K562 (cell line): ENCODE data around the gene B3GALT4. TPM values are rescaled to one million over a fixed set of nuclear protein-coding genes. Genes with fewer than 3 reads are reported as not detected.
A peak's percentile ranks its signal among the peaks of the same experiment; 100 is the strongest.

ENCODE experiments used
- CBFB ChIP-seq: sonication (generic); formaldehyde crosslinking; IDR thresholded peaks from 2 replicates; pipeline ENCODE4 v1.4.0; 2020; ENCODE audit warnings: mild to moderate bottlenecking, missing genetic modification reagents
- E2F8 ChIP-seq: fragments of 450-650 bp; IDR thresholded peaks from 2 replicates; pipeline ENCODE4 v1.7.1; 2018; ENCODE audit warnings: mild to moderate bottlenecking, low read depth; ENCODE audit not compliant: partially characterized antibody
- EHMT2 ChIP-seq: fragments of 450-650 bp; IDR thresholded peaks from 2 replicates; pipeline ENCODE4 v1.6.1; 2018; ENCODE audit warnings: antibody characterized with exemption
- EP300 ChIP-seq: IDR thresholded peaks from 2 replicates; pipeline ENCODE4 v1.6.1; 2012; ENCODE audit warnings: low read length, improper control_type of control experiment
- HOMEZ ChIP-seq: fragments of 250-450 bp; sonication (Bioruptor Pico); IDR thresholded peaks from 2 replicates; pipeline ENCODE4 v1.4.0; 2020; ENCODE audit warnings: mild to moderate bottlenecking, moderate library complexity
- RNF2 ChIP-seq: sonication (generic); IDR thresholded peaks from 2 replicates; pipeline ENCODE4 v1.6.1; 2016
- SIX5 ChIP-seq, 2 experiments: IDR thresholded peaks; 2 replicates each; pipeline ENCODE4 v1.6.1; 2011; ENCODE audit warnings: low read length in 2 of 2, borderline replicate concordance in 1 of 2, low read depth in 1 of 2, mild to moderate bottlenecking in 1 of 2, moderate library complexity in 1 of 2; ENCODE audit not compliant: insufficient read depth in 1 of 2
- SNIP1 ChIP-seq: fragments of 450-650 bp; IDR thresholded peaks from 2 replicates; pipeline ENCODE4 v1.7.1; 2017; ENCODE audit warnings: low read depth, mild to moderate bottlenecking
- SP1 ChIP-seq: sonication (generic); formaldehyde crosslinking; IDR thresholded peaks from 2 replicates; pipeline ENCODE4 v1.8.1; 2022; ENCODE audit warnings: mild to moderate bottlenecking, missing genetic modification reagents
- TBP ChIP-seq: optimal IDR thresholded peaks from 2 replicates; pipeline ENCODE3; 2011; ENCODE audit warnings: low read depth, low read length, improper control_type of control experiment
- ZEB2 ChIP-seq: fragments of 450-650 bp; IDR thresholded peaks from 2 replicates; pipeline ENCODE4 v1.6.1; 2016
- ZNF121 ChIP-seq: sonication (generic); formaldehyde crosslinking; conservative IDR thresholded peaks from 2 replicates; pipeline ENCODE4 v1.8.0; 2022; ENCODE audit warnings: missing genetic modification reagents
- ZNF133 ChIP-seq: fragments of 250-450 bp; sonication (Bioruptor Pico); IDR thresholded peaks from 2 replicates; pipeline ENCODE4 v1.4.0; 2020; ENCODE audit warnings: mild to moderate bottlenecking
- ZNF318 ChIP-seq, 2 experiments: fragments of 450-650 bp; IDR thresholded peaks; 2 replicates each; pipeline ENCODE4 v1.6.1; 2016; ENCODE audit warnings: mild to moderate bottlenecking in 2 of 2, borderline replicate concordance in 1 of 2, low read depth in 1 of 2, moderate library complexity in 1 of 2
- ZNF41 ChIP-seq: fragments of 250-450 bp; sonication (Bioruptor Pico); conservative IDR thresholded peaks from 2 replicates; pipeline ENCODE4 v1.4.0; 2020; ENCODE audit warnings: mild to moderate bottlenecking
- polyA plus RNA-seq, 8 experiments: library from polyadenylated mRNA; depleted of rRNA in 4 of 8; stranded (reverse) in 5 of 8; unstranded in 3 of 8; fragments of >200 nt; fragmentation: Nextera tagmentation in 2 of 8; fragmentation: Illumina TruSeq in 1 of 8; extraction: Ambion mirVana in 2 of 8; extraction: Trizol in 1 of 8; gene quantifications; 2 replicates each; pipeline versions ENCODE4 v1.2.1 to v1.2.3, GENCODE V29; 2011 to 2014; ENCODE audit warnings: inconsistent platforms in 1 of 8, missing spikeins in 1 of 8
- total RNA-seq, 7 experiments: library from RNA; depleted of rRNA in 6 of 7; stranded (reverse); fragments of >200 nt in 6 of 7; fragmentation: Illumina TruSeq in 2 of 7; extraction: Trizol in 2 of 7; gene quantifications; 2 replicates each; pipeline versions ENCODE4 v1.2.1 to v1.2.3, GENCODE V29; 2011 to 2021; ENCODE audit warnings: low replicate concordance in 1 of 7

The B3GALT4 gene
- total and polyA plus RNA-seq, 9 of the 15 experiments (the other 6 are each of a cell fraction or from before 2014, with no cell fraction given), result 0.11 to 1.3 (median 0.53) TPM; not detected in 1

- TF ChIP-seq ZNF318 (IDR thresholded peaks at IDR 0.05; ENCODE audit: borderline replicate concordance in 1 of 2, low read depth in 1 of 2) (peak in 1 of 2 experiments; percentile 96; a peak in 2 of 4 replicates), SNIP1 (no peak), SP1 (CRISPR knock-in tag) (peak; percentile 76), ZNF133 (CRISPR knock-in tag) (peak; percentile 55; the same call in 1 of the 2 replicates), CBFB (CRISPR knock-in tag) (peak; percentile 57; the same call in 1 of the 2 replicates), E2F8 (peak; percentile 96), EP300 (peak; percentile 68; the same call in 1 of the 2 replicates), ZNF41 (CRISPR knock-in tag) (0 out of 2 replicates have a peak, but pooled peaks have one; percentile 11), HOMEZ (CRISPR knock-in tag) (0 out of 2 replicates have a peak, but pooled peaks have one; percentile 52), TBP (no peak), ZNF121 (no peak; the same call in 1 of the 2 replicates), EHMT2 (peak; percentile 71), SIX5 (IDR thresholded peaks at IDR 0.05; ENCODE audit: borderline replicate concordance in 1 of 2, insufficient read depth in 1 of 2, low read depth in 1 of 2, low read length in 2 of 2) (peak; percentile 40 to 49; a peak in 3 of 4 replicates), ZEB2 (peak; percentile 100), RNF2 (peak; percentile 83)
Measured at GRCh38 chr6:33271468-33272274, 5.3 kb upstream of the B3GALT4 start, which contains the start of the genes RPS18 and VPS52 (continued).
